GM18507 (cell line): ENCODE results near the gene MSLN.
"Not testable (repeated sequence)": the region's sequence is repeated elsewhere in the genome, so short reads cannot be mapped to it uniquely, and the experiment has no call there.

ENCODE experiments used
- DNase-seq: peaks from one replicate; pipeline ENCODE4 v3.0.0; 2011; ENCODE audit warnings: low read depth; ENCODE audit not compliant: insufficient read length; ENCODE audit errors: extremely low spot score
- FAIRE-seq: peaks from 2 replicates; lab custom pipeline; 2011; peaks lifted over from hg19 to GRCh38; lab: Jason Lieb, UNC

The MSLN gene

DNA sequence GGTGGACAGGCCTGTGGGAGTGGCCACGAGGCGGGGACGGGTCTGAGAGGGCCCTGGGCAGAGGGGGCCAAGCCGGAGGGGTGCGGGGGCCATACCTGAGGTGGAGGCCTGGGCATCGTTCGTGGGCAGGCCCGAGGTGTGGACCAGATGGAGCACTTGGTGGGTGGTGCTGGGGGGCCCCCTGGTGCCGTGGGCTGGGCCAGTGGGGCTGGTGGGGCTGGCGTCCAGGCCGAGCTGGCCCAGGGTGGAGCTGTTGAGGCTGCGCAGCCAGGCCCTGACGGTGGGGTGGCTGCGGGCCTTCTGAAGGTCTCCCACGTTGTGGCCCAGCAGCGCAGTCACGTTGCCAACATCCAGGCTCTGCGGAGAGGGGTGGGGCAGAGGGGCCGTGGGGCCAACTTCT lies 9.4 kb downstream of the MSLN start:
- no peak for DNase-seq

DNA sequence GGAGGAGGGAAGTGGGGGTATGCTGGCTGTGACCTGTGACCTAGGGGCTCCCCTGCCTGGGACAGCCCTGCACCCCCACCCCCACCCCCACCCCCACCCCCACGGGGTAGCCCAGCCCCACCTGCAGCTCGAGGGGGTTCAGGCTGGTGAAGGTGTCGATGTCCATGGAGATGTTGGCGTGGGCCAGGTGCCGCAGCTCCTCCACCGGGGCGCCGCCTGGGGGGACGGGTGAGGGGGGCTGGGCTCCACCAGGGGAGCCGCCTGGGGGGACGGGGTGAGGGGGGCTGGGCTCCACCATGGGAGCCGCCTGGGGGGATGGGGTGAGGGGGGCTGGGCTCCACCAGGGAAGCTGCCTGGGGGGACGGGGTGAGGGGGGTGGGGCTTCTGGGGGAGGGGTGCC lies 9.9 kb downstream of the MSLN start:
- DNase-seq: no peak
- FAIRE-seq: no peak

More for the DNA sequence above, 9.4 kb downstream of the MSLN start:
- FAIRE-seq: no peak

DNA sequence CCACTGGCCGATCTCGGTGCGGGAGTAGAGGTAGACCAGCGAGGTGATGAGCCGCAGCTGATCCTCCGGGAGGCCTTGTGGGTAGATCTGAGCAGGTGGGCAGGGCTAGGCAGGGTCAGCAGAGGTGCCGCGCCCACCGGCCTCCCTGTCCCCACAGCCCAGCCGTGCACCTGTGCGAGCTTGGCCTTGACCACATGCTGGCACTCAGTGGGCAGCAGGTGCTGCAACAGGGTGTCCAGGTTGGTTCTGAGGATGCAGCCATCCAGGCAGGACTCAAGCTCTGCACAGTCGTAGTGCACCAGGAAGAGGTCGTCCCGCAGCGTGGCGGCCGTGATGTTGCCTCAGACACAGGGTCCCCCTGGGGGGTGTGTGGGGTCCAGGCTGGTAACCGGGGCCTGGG lies 12.4 kb downstream of the MSLN start:
- no peak for DNase-seq
- FAIRE-seq: no peak

DNA sequence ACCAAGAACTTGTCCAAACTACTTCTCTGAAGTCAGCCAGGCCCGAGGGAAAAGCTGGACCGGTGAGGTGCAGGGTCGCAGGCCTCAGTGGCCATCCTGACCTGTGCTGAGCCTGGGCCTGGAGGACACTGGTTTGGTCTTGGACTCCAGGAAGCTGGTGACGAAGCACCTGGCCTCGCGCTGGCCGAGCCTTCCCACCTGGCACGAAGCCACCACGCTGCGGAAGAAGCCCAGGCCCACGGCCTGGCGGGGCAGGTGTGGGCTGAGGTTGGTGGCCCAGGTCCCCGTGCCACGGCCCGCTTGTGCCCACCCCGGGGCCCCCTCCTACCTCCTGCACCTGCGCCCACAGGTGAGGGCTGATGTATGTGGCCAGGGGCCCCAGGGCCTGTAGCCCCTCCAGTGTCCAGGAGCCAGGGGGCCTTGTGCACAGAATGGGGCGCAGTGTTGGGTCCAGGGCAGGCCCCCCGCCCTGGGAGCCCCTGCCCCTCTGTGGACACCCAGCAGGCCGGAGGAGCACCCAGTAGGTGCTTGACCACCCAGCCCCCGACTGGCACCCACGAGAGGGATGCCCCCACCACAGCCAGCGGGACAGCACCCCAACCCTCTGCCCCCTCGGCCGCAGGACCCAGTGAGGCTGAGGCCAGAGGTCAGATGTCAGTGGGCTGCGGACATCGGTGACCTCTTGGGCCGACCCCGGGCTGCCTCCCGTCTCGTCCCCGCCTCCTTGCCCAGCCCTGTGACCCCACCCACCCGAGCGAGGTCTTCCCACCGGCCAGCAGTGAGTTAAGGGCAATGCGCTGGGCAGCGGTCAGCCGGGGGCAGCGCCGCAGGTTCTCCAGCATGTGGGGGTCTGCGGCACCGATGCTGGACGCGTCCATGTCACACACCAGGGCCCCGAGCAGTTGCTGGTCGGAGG lies 13.8 kb downstream of the MSLN start:
- no peak for FAIRE-seq
- no peak for DNase-seq

DNA sequence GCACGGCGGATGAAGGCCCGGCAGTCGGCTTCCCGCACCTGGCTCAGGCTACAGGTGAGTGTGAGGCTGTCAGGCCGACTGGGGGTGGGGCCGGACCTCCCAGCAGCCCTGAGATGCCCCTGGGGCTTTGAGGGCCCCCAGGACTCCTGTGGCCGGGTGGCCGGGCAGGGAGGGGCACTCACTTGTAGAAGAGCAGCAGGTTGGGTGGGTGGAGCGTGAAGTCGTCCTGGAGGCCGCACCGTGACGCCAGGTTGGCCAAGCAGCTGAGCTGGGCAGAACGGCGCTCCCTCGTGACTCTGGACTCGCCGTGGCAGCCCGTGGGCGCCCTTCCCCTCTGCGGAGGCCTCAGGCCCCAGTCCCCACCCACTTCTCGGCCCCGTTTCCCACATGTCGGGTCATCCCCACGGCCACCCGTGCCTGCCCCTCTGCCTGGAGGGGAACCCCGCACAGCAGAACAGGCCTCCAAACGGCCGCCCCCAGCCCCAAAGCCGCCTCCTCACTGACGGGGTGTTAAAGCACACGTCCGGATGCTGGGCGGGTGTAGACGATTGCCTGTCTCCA lies 14.8 kb downstream of the MSLN start:
- DNase-seq (no peak), FAIRE-seq (no peak)

DNA sequence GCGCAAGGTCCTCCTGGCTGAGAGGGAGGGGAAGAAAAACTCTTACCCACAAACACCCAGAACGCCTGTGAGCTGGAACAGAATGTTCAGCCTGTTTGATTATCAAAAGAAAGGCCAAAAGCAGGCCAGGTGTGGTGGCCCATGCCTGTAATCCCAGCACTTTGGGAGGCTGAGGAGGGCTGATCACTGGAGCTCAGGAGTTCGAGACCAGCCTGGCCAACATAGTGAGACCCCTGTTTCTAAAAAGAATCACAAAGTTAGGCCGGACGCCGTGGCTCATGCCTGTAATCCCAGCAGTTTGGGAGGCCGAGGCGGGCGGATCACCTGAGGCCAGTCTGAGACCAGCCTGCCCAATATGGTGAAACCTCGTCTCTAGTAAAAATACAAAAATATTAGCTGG lies 15.8 kb downstream of the MSLN start:
- not testable (repeated sequence) for FAIRE-seq, DNase-seq

DNA sequence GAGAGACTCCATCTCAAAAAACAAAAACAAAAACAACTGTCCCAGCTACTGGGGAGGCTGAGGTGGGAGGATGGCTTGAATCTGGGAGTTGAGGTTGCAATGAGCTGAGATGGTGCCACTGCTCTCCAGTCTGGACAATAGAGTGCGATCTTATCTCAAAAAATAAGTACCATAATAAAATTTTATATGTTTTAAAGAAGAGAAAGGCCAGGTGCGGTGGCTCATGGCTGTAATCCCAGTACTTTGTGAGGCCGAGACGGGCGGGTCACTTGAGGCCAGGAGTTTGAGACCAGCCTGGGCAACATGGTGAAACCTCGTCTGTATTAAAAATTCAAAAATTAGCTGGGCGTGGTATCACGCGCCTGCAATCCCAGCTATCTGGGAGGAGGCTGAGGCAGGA lies 16.3 kb downstream of the MSLN start:
- FAIRE-seq: no peak
- DNase-seq: no peak

DNA sequence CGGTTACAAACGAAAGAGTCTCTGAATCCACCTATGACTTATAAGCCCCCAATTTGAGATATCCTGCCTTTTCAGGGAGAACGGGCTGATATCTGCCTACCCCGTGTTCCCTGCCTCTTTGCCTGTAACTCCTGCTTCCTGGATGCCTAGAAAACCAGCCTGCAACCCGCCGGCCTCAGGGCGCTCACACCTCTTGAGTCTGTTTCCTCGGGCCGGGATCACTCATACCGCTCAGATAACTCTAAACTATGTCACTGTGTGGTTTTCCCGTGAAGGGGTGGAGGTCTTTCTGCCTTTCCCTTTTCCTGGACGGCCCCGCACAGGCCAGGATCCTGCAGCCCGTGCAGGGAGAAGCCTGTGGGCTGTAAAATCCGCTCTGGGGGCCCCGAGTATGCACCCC lies 17.3 kb downstream of the MSLN start:
- DNase-seq (no peak), FAIRE-seq (no peak)

DNA sequence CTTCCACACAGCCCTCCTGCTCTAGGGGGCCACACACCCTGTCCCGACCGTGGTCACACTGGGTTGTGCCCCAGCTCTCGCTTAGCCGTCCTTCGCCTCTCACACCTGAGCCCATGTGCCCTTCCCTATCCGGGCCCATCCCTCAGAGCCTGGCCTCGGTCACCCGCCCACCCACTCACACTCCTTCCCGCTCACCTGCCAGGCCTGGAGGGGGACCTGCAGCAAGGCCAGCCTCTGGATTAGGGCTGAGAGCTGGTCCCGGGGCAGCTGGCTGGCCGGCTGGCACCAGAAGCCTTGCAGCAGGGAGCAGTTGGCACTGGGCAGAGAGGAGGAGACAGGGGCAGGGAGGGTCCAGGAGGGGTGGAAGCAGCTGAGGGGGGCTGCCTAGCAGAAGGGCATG lies 17.9 kb downstream of the MSLN start:
- DNase-seq: no peak
- no peak for FAIRE-seq

DNA sequence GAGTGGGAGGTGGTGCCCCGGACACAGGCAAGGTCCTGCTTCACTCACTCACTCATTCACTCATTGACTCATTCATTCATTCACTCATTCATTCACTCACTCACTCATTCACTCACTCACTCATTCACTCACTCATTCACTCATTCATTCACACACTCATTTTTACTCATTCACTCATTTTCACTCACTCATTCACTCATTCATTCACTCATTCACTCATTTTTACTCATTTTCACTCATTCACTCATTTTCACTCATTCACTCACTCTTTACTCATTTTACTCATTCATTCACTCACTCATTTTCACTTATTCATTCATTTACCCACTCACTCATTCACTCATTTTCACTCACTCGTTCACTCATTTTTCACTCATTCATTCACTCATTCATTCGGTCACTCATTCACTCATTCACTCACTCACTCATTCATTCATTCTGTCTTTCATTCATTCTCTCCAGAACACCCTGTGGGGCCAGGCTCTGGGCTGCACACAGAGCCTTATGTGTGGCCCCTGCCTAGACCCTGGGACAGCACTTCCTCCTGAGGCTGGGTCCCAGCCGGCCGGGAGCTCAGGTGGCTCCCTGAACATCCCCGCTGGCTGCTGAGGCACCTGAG lies 18.5 kb downstream of the MSLN start:
- FAIRE-seq (no peak), DNase-seq (no peak)

DNA sequence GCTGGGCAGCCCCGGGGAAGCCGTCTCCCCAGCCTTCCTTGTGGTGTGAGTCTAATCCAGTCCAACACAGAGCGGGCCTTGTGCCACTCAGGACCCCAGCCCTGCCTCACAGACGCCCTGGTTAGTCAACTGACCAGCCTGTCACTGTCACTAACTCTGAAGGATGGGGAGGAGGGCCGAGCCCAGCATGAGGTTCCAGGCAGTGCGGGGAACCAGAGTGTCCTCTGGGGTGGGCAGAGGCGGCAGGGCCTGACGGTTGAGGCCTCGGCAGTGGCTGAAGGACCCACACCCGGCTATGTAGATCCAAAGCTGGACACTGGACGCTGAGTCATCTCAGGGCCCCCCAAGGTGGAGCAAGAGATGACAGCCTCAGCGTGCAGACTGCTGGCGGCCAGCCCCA lies 19.0 kb downstream of the MSLN start:
- DNase-seq: no peak
- FAIRE-seq: no peak

DNA sequence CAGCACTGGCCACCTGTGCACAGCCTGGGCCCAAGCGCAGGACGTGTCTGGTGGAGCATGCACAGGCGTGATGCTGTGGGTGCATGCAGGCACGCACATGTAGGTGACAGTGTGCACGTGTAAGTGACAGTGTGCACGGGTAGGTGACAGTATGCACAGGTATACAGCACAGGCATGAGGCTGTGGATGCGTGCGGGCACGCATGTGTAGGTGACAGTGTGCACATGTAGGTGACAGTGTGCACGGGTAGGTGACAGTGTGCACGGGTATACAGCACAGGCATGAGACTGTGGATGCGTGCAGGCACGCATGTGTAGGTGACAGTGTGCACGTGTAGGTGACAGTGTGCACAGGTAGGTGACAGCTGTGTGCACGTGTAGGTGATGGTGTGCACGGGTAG lies 19.8 kb downstream of the MSLN start:
- FAIRE-seq (no peak), DNase-seq (no peak)

DNA sequence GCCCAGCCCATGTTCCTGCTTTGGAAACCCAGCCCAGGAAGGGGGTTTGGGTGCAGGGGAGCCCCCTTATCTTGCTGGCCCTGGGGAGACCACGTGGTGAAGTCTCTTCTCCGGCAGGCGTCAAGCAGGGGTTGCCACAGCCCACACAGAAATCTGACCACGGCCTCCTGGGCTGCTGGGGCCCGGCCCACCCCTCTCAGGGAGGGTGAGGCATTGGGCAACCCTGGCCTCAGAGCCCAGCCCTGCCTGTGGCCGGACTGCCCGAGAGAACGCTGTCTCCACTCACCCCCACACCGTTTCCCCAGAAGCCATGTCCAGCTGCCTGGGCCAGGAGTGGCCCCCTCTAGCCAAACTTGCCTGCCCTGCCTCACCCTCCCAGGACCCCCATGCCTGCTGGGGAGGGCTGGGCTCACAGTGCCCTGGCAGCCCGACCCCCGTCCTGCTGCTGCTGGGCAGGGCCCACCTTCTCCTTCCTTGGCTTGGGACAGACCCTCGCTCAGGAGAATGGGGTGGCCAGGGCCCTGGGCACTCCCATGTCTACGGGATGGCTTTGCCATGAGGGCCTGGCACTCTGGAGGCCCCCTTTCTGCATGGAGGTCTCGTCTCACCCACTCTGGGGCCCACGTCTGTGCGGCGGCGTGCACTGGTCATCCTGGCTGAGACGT lies 20.9 kb downstream of the MSLN start:
- FAIRE-seq (no peak), DNase-seq (no peak)

DNA sequence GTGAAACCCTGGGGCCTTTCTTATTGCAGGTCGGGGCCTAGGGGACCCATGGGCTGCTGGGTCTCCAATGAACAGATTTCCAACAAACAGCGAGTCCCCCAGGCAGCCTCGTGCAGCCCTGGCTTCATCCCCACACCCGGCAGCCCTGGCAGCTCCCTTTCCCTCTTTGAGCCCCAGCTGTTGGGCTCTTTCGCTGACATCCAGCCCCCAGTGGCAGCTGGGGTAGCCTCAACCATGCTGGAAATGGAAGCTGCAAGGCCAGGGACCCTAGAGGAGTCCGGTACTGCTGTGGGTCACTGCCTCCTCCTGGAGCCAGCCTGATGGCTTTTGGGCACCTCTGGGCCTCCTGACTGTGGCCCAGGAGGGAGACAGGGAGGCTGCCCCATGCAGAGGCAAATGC lies 21.7 kb downstream of the MSLN start:
- FAIRE-seq (no peak), DNase-seq (no peak)

DNA sequence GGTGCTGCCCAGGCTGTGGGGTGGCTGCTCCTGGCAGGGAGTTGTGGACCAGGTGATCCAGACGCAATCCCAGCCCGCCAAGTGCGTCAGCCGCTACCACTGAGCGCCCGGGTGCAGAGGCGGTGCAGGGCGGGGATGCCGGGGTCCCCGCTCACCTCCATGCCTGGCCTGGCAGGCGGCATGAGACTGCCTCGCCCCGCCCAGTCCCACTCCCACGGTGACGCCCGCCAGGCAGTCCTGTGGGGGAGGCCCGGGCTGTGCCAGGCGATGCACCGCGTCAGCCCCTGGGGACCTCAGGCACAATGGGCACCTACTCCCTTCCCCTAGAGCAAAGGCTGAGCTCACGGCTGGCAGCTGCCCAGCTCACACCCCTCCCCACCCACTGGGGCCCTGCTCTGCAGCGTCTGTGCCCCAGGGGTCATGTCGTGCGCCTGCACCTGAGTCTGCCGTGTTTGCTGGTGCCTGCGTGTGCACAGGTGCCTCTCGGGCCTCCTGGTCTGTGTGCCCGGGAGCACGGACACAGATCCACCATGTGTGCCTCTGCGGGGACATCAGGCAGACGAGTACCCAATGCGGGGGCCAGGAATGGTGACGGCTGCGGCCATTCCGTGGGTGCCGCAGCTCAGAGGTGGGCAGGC lies 22.4 kb downstream of the MSLN start:
- FAIRE-seq (no peak), DNase-seq (no peak)

DNA sequence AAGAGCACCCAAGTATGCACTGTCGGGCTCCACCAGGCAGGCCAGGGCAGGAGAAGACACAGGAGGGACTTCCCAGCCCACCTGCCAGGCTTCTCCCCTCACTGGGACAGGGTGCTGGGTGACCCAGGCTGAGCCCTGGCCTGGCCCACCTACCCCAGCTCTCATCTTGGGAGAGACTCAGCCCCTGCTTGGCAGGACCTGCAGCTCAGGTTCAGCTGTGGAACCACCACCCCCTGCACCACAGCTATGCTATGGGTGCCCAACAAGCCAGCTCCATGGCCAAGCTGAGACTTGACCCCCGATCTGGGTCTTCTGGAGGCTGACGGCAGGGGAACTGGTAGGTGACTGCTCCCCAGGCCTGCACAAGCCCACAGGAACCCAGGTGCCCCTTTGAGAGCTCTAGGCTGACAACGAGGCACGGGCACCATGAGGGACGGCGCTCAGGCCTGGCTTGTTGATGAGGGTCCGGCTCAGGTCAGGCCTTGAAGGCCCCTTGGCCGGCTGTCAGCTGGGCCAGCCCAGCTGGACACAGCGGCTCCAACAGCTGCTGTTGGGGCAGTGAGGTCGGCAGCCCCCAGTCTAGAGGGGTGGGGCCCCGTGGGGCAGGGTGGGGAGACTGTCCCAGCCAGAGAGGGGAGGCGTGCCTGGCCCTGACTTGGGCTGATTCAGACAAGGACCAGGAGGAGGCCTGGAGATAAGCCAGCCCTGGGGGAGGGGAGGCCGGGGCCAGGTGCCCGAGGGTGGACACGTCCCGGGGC lies 23.0 kb downstream of the MSLN start:
- FAIRE-seq: no peak

DNA sequence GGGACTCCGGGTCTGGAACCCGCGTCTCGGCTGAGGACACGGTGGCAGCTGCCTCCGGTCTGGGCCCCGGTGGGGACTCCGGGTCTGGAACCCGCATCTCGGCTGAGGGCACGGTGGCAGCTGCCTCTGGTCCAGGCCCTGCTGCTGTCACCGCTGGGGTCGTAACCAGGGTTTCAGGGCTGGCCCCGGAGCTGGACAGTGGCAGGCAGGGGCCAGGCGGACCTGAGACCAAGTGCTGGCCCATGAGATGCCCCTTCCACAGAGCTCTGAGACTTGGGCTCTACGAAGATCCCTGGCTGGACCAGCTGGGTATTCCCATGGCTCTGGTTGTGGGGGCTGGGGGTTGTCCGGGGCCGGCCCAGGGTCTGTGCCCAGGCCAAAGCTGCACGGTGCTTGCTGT lies 23.9 kb downstream of the MSLN start:
- no peak for FAIRE-seq
- DNase-seq: no peak

More for the DNA sequence above, 23.0 kb downstream of the MSLN start:
- DNase-seq: no peak

DNA sequence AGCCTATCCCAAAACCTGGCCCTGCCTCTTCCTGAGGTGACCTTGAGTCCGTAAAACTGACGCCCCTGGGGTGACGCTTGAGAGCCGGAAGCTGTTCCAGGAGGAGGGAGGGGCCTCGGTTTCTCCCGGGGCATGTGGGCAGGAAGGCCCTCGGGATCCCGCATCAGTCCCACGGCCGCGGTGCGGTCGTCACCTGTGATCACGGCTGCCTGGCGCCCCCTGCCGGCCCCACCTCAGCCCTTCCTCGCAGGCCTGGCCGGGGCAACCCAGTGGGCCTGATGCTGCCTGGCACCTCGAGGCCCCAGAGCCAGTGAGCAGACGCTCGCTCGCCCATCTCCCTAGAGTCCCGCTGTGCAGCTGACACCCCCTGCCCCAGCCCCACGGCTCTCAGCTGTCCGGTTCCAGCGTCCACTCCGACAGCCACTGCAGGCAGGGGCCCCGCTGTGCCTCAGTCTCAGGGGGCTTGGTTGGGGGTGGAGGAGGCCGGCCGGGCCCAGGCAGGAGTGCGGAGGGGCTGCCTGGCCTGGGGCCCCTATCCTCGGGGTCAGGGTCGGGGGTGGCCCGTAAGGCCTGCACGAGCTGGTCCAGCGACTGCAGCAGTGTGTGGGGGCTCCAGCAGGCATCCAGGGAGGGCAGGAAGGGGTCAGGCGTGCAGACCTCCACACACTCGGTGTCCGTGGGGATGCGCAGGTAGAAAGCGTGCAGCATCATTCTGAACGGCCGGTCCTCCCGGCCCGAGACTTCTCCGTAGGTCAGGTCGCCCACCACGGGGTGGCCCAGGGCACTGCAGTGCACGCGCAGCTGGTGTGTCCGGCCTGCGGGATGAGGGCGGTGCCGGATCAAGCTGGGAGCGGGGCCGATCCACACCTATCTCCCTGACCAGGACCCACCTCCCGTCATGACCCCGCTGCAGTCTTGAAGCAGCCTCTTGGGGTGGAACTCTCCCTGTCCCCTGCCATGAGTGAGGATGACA lies 25.3 kb downstream of the MSLN start:
- DNase-seq: peak; percentile 51
- FAIRE-seq: no peak
